ENCODE data around the gene FBXW5. TPM values are rescaled to one million over a fixed set of nuclear protein-coding genes. Genes with fewer than 3 reads are reported as not detected.

The FBXW5 gene
- total and polyA plus RNA-seq, 9 of the 15 experiments (the other 6 are each of a cell fraction or from before 2014, with no cell fraction given), result 0.21 to 128 (median 37.0) TPM

GRCh38 chr9:136915632-136916329, 28.8 kb downstream of the FBXW5 start:
- Histone ChIP-seq H3K9ac (ENCODE audit: insufficient read depth in 1 of 2, low read depth in 2 of 2, low read length in 2 of 2) (no peak overlapping the region), H3K9me1 (ENCODE audit: control insufficient read depth, insufficient read depth, low read length) (no peaks in the 10 kb centered on the region), H2AFZ (ENCODE audit: low read depth, low read length) (no peak overlapping the region), H4K20me1 (replicated peaks; ENCODE audit: control insufficient read depth, insufficient read depth, low read length) (no peaks in the 10 kb centered on the region), H3K27ac (ENCODE audit: extremely low read depth, low read depth, low read length) (no peak overlapping the region), H3K79me2 (ENCODE audit: control insufficient read depth, insufficient read depth, low read length) (peaks cover 8% of the 10 kb centered on the region; the same call in 1 of the 3 replicates), H3K4me2 (ENCODE audit: insufficient read depth, low read length) (no peak overlapping the region), H3K4me1 (replicated peaks in 1 of 2; ENCODE audit: control insufficient read depth in 2 of 2, insufficient read depth in 2 of 2, low read length in 2 of 2) (peaks cover 0 to 7% of the 10 kb centered on the region in 2 experiments; a peak in 1 of 5 replicates), H3K27me3 (ENCODE audit: control insufficient read depth in 2 of 2, insufficient read depth in 2 of 2, low read length in 2 of 2) (no peaks in the 10 kb centered on the region), H3K36me3 (ENCODE audit: control insufficient read depth, insufficient read depth, low read length) (peaks cover 76% of the 10 kb centered on the region), H3K9me3 (replicated peaks; ENCODE audit: control insufficient read depth, insufficient read depth, low read depth, low read length) (no peaks in the 10 kb centered on the region), H3K4me3 (no peak overlapping the region)
- ATAC-seq (no peak), FAIRE-seq (no peak), DNase-seq (ENCODE audit: extremely low read depth in 1 of 4, low spot score in 3 of 4) (no peak)
- BruUV-seq (replicated peaks), result no TSS peak
- CTCF ChIA-PET (ENCODE audit: low intra/inter-chr PET ratio), result no interaction called here
- WGBS (ENCODE audit: insufficient coverage, low coverage, missing lambda C conversion rate), result 86% methylated on average over 21 of the region's 21 CpGs
- TF ChIP-seq MEIS2 (IDR thresholded peaks at IDR 0.05; ENCODE audit: partially characterized antibody) (no peak), ARID3B (CRISPR knock-in tag; IDR thresholded peaks at IDR 0.05; ENCODE audit: borderline replicate concordance) (no peak), LEF1 (IDR thresholded peaks at IDR 0.05) (no peak), MAFG (tag; conservative IDR thresholded peaks at IDR 0.05) (no peak), PHTF2 (CRISPR knock-in tag; IDR thresholded peaks at IDR 0.05) (no peak), SMARCA4 (IDR thresholded peaks at IDR 0.05) (no peak), GATAD2A (IDR thresholded peaks at IDR 0.05) (no peak), PURB (CRISPR knock-in tag; IDR thresholded peaks at IDR 0.05; ENCODE audit: low read depth) (no peak), CHD4 (IDR thresholded peaks at IDR 0.05; ENCODE audit: insufficient read depth, insufficient replicate concordance, low read depth, low read length, poor library complexity, severe bottlenecking) (no peak), PHF20 (IDR thresholded peaks at IDR 0.05; ENCODE audit: partially characterized antibody) (no peak), RFX7 (CRISPR knock-in tag; IDR thresholded peaks at IDR 0.05) (no peak), ZBTB8A (IDR thresholded peaks at IDR 0.05; ENCODE audit: partially characterized antibody) (no peak), ZNF696 (CRISPR knock-in tag; conservative IDR thresholded peaks at IDR 0.05) (no peak), GTF2F1 (IDR thresholded peaks at IDR 0.05; ENCODE audit: low read depth, low read length) (no peak), TSC22D4 (tag; IDR thresholded peaks at IDR 0.05) (no peak), BACH1 (tag; IDR thresholded peaks at IDR 0.05) (no peak), TAL1 (IDR thresholded peaks at IDR 0.05) (no peak), PML (IDR thresholded peaks at IDR 0.05; ENCODE audit: low read length) (no peak)
- TF ChIP-seq, protein P1, sequence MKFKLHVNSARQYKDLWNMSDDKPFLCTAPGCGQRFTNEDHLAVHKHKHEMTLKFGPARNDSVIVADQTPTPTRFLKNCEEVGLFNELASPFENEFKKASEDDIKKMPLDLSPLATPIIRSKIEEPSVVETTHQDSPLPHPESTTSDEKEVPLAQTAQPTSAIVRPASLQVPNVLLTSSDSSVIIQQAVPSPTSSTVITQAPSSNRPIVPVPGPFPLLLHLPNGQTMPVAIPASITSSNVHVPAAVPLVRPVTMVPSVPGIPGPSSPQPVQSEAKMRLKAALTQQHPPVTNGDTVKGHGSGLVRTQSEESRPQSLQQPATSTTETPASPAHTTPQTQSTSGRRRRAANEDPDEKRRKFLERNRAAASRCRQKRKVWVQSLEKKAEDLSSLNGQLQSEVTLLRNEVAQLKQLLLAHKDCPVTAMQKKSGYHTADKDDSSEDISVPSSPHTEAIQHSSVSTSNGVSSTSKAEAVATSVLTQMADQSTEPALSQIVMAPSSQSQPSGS (CRISPR knock-in tag; IDR thresholded peaks at IDR 0.05), result no peak
- POLR2A ChIA-PET, result no interaction called here
- in situ Hi-C loops (cut with MboI) (no loop called here), intact Hi-C loops (cut with micrococcal nuclease) (no loop called here)

Measured in K562 (cell line).